ENCODE measurements around the gene MVB12B. TPM values are rescaled to one million over a fixed set of nuclear protein-coding genes. Genes with fewer than 3 reads are reported as not detected.

MVB12B gene
- polyA plus RNA-seq, 6 donors from 2014 or later: 1.2 to 2.6 (median 2.5) TPM; not detected in 1

- DNase-seq (no peak), ATAC-seq (ENCODE audit: low read depth in 2 of 2) (no peak)
- H3K4me3 Mint-ChIP-seq: no peak overlapping the region
- H3K9me3 Mint-ChIP-seq: no peaks in the 10 kb centered on the region
- no peaks in the 10 kb centered on the region for H3K36me3 Mint-ChIP-seq
- peaks cover 4 to 10% (median 7%) of the 10 kb centered on the region in 3 donors for H3K4me1 Mint-ChIP-seq
- H3K27me3 Mint-ChIP-seq: peaks cover 0 to 4% (median 0%) of the 10 kb centered on the region in 3 donors
- peak overlapping the region in 1 of 6 donors; percentile 42 for H3K27ac Mint-ChIP-seq
Observed at GRCh38 chr9:126377176-126377509, 50.5 kb downstream of the MVB12B start.

- Mint-ChIP-seq H3K4me1 (peaks cover 4 to 10% (median 7%) of the 10 kb centered on the region in 3 donors), H3K27ac (no peak overlapping the region)
Observed at GRCh38 chr9:126377536-126377935, 50.9 kb downstream of the MVB12B start.

GRCh38 chr9:126378761-126379160 is 52.1 kb downstream of the MVB12B start:
- ATAC-seq (ENCODE audit: low read depth in 2 of 2) (no peak), DNase-seq (no peak)
- Mint-ChIP-seq H3K4me1 (peaks cover 4 to 10% (median 7%) of the 10 kb centered on the region in 3 donors), H3K36me3 (no peaks in the 10 kb centered on the region), H3K27ac (peak overlapping the region in 1 of 6 donors; percentile 62), H3K4me3 (no peak overlapping the region), H3K9me3 (no peaks in the 10 kb centered on the region), H3K27me3 (peaks cover 0 to 4% (median 0%) of the 10 kb centered on the region in 3 donors)

More at GRCh38 chr9:126377536-126377935, 50.9 kb downstream of the MVB12B start:
- Mint-ChIP-seq H3K27me3 (peaks cover 0 to 4% (median 0%) of the 10 kb centered on the region in 3 donors), H3K36me3 (no peaks in the 10 kb centered on the region), H3K9me3 (no peaks in the 10 kb centered on the region), H3K4me3 (no peak overlapping the region)
- ATAC-seq (ENCODE audit: low read depth in 2 of 2) (no peak), DNase-seq (no peak)

GRCh38 chr9:126379661-126380360 is 53.2 kb downstream of the MVB12B start:
- no peak overlapping the region for H3K27ac Mint-ChIP-seq

GRCh38 chr9:126380447-126380846 is 53.8 kb downstream of the MVB12B start:
- Mint-ChIP-seq H3K4me3 (peak overlapping the region in 1 of 8 donors; percentile 37), H3K27ac (no peak overlapping the region), H3K27me3 (peaks cover 0 to 4% (median 0%) of the 10 kb centered on the region in 3 donors), H3K36me3 (no peaks in the 10 kb centered on the region), H3K9me3 (no peaks in the 10 kb centered on the region), H3K4me1 (peaks cover 2 to 9% (median 2%) of the 10 kb centered on the region in 3 donors)
- ATAC-seq (ENCODE audit: low read depth in 2 of 2): no peak
- DNase-seq: no peak

More at GRCh38 chr9:126379661-126380360, 53.2 kb downstream of the MVB12B start:
- ATAC-seq (ENCODE audit: low read depth in 2 of 2) (no peak), DNase-seq (no peak)
- Mint-ChIP-seq H3K4me3 (no peak overlapping the region), H3K36me3 (no peaks in the 10 kb centered on the region), H3K4me1 (peaks cover 4 to 10% (median 7%) of the 10 kb centered on the region in 3 donors), H3K27me3 (peaks cover 0 to 4% (median 0%) of the 10 kb centered on the region in 3 donors), H3K9me3 (no peaks in the 10 kb centered on the region)

GRCh38 chr9:126381195-126381594 is 54.6 kb downstream of the MVB12B start:
- no peaks in the 10 kb centered on the region for H3K36me3 Mint-ChIP-seq
- no peak for DNase-seq
- H3K27me3 Mint-ChIP-seq: peaks cover 0 to 4% (median 0%) of the 10 kb centered on the region in 3 donors
- H3K4me3 Mint-ChIP-seq: no peak overlapping the region
- H3K4me1 Mint-ChIP-seq: peaks cover 0 to 1% (median 0%) of the 10 kb centered on the region in 3 donors
- ATAC-seq (ENCODE audit: low read depth in 2 of 2): no peak
- no peaks in the 10 kb centered on the region for H3K9me3 Mint-ChIP-seq
- H3K27ac Mint-ChIP-seq: no peak overlapping the region

- ATAC-seq (ENCODE audit: low read depth in 2 of 2): no peak
- no peak overlapping the region for H3K27ac Mint-ChIP-seq
- H3K4me1 Mint-ChIP-seq: no peaks in the 10 kb centered on the region
- H3K4me3 Mint-ChIP-seq: no peak overlapping the region
- H3K36me3 Mint-ChIP-seq: no peaks in the 10 kb centered on the region
- no peaks in the 10 kb centered on the region for H3K27me3 Mint-ChIP-seq
- H3K9me3 Mint-ChIP-seq: no peaks in the 10 kb centered on the region
- DNase-seq: no peak
Observed at GRCh38 chr9:126383406-126384046, 56.9 kb downstream of the MVB12B start.

GRCh38 chr9:126384926-126385325 is 58.3 kb downstream of the MVB12B start:
- no peak for DNase-seq
- Mint-ChIP-seq H3K4me1 (peaks cover 3 to 12% (median 6%) of the 10 kb centered on the region in 3 donors), H3K27ac (no peak overlapping the region), H3K9me3 (no peaks in the 10 kb centered on the region), H3K36me3 (peaks cover 0 to 5% of the 10 kb centered on the region in 2 donors), H3K27me3 (no peaks in the 10 kb centered on the region), H3K4me3 (peak overlapping the region in 1 of 8 donors; percentile 52)
- ATAC-seq (ENCODE audit: low read depth in 2 of 2): no peak

- DNase-seq (no peak), ATAC-seq (ENCODE audit: low read depth in 2 of 2) (no peak)
- Mint-ChIP-seq H3K4me1 (peaks cover 5 to 21% (median 13%) of the 10 kb centered on the region in 3 donors), H3K27me3 (no peaks in the 10 kb centered on the region), H3K36me3 (peaks cover under 1 to 7% of the 10 kb centered on the region in 2 donors), H3K9me3 (peaks cover 0 to 2% (median 0%) of the 10 kb centered on the region in 7 donors), H3K27ac (no peak overlapping the region), H3K4me3 (no peak overlapping the region)
Observed at GRCh38 chr9:126386088-126386487, 59.5 kb downstream of the MVB12B start.

GRCh38 chr9:126386776-126387175 is 60.1 kb downstream of the MVB12B start:
- ATAC-seq (ENCODE audit: low read depth in 2 of 2): no peak
- DNase-seq: no peak
- Mint-ChIP-seq H3K4me3 (no peak overlapping the region), H3K27me3 (no peaks in the 10 kb centered on the region), H3K9me3 (peaks cover 0 to 2% (median 0%) of the 10 kb centered on the region in 7 donors), H3K27ac (no peak overlapping the region), H3K36me3 (peaks cover 7% of the 10 kb centered on the region in 2 donors), H3K4me1 (peaks cover 5 to 21% (median 13%) of the 10 kb centered on the region in 3 donors)

- Mint-ChIP-seq H3K4me3 (peak overlapping the region in 1 of 8 donors; percentile 13), H3K9me3 (peaks cover 0 to 2% (median 0%) of the 10 kb centered on the region in 7 donors), H3K36me3 (peaks cover 13 to 15% of the 10 kb centered on the region in 2 donors), H3K27ac (peak overlapping the region in 2 of 6 donors; percentile 3 to 95), H3K27me3 (no peaks in the 10 kb centered on the region), H3K4me1 (peaks cover 5 to 21% (median 13%) of the 10 kb centered on the region in 3 donors)
- no peak for DNase-seq
- ATAC-seq (ENCODE audit: low read depth in 2 of 2): no peak
Observed at GRCh38 chr9:126388964-126389708, 62.5 kb downstream of the MVB12B start.

- Mint-ChIP-seq H3K9me3 (peaks cover 0 to 2% (median 0%) of the 10 kb centered on the region in 7 donors), H3K4me3 (peak overlapping the region in 3 of 8 donors; percentile 25 to 68 (median 41)), H3K4me1 (peaks cover 5 to 21% (median 13%) of the 10 kb centered on the region in 3 donors), H3K36me3 (peaks cover 13 to 15% of the 10 kb centered on the region in 2 donors), H3K27me3 (no peaks in the 10 kb centered on the region), H3K27ac (peak overlapping the region in 1 of 6 donors; percentile 27)
- peak; percentile 20 for DNase-seq
- ATAC-seq (ENCODE audit: low read depth in 2 of 2): peak; percentile 81 to 95
Observed at GRCh38 chr9:126389992-126390391, 63.4 kb downstream of the MVB12B start.

GRCh38 chr9:126390923-126391322 is 64.3 kb downstream of the MVB12B start:
- DNase-seq (no peak), ATAC-seq (ENCODE audit: low read depth in 2 of 2) (no peak)
- Mint-ChIP-seq H3K36me3 (peaks cover 13 to 15% of the 10 kb centered on the region in 2 donors), H3K9me3 (peaks cover 0 to 2% (median 0%) of the 10 kb centered on the region in 7 donors), H3K27ac (no peak overlapping the region), H3K27me3 (no peaks in the 10 kb centered on the region), H3K4me1 (peaks cover 5 to 21% (median 13%) of the 10 kb centered on the region in 3 donors), H3K4me3 (no peak overlapping the region)

Measured in naive B cell (primary cell).